SK-N-SH (cell line): Measurements from ENCODE around the gene SYT3. TPM values are rescaled to one million over a fixed set of nuclear protein-coding genes. Genes with fewer than 3 reads are reported as not detected.

Experiments
- CTCF ChIA-PET: fragments of 300-600, 350-600 bp; formaldehyde crosslinking; extraction: SDS; loops from one replicate; lab custom pipeline; 2021; lab: Yijun Ruan, JAX
- POLR2A ChIA-PET: fragments of 350-600 bp; sonication (Branson Sonifier 250); formaldehyde crosslinking; extraction: SDS; loops from one replicate; lab custom pipeline; 2020; ENCODE audit warnings: antibody characterized with exemption, inconsistent platforms; lab: Yijun Ruan, JAX
- DNase-seq: peaks from one replicate; pipeline ENCODE4 v3.0.0; 2012
- H2AFZ ChIP-seq: fragments of 200-600 bp; sonication (generic); 2 replicates; pipeline ENCODE4 v1.8.1; 2016; ENCODE audit warnings: antibody characterized with exemption, mild to moderate bottlenecking, low read depth
- H3F3A ChIP-seq: fragments of 200-600 bp; sonication (generic); replicated peaks from 2 replicates; pipeline ENCODE3; 2016; ENCODE audit warnings: antibody characterized with exemption, mild to moderate bottlenecking; ENCODE audit not compliant: insufficient read depth
- H3K27ac ChIP-seq, 2 experiments: fragments of 200-500 bp in 1 of 2; fragments of 200-600 bp in 1 of 2; sonication (Bioruptor generic) in 1 of 2; sonication (generic), shearing (Covaris generic) in 1 of 2; 2 replicates each; pipeline versions ENCODE4 v1.5.1 to v1.6.1; 2014 to 2016; ENCODE audit warnings: low read depth in 2 of 2, inconsistent platforms in 1 of 2, low read length in 1 of 2, mild to moderate bottlenecking in 1 of 2, mixed read lengths in 1 of 2
- H3K27me3 ChIP-seq: fragments of 200-600 bp; sonication (generic), shearing (Covaris generic); 2 replicates; pipeline ENCODE4 v1.6.1; 2016; ENCODE audit warnings: mixed run types; ENCODE audit not compliant: insufficient read depth
- H3K36me3 ChIP-seq, 2 experiments: fragments of 200-500 bp in 1 of 2; fragments of 200-600 bp in 1 of 2; sonication (Bioruptor generic) in 1 of 2; sonication (generic) in 1 of 2; replicated peaks in 1 of 2; 2 replicates each; pipeline versions ENCODE3 to v1.5.1; 2014 to 2016; ENCODE audit warnings: low read length in 1 of 2, mild to moderate bottlenecking in 1 of 2; ENCODE audit not compliant: insufficient read depth in 2 of 2, control insufficient read depth in 1 of 2
- H3K4me1 ChIP-seq, 2 experiments: fragments of 200-500 bp in 1 of 2; fragments of 200-600 bp in 1 of 2; sonication (Bioruptor generic) in 1 of 2; sonication (generic), shearing (Covaris generic) in 1 of 2; 2 replicates each; pipeline versions ENCODE4 v1.5.1 to v1.6.1; 2014 to 2016; ENCODE audit warnings: low read depth in 1 of 2, low read length in 1 of 2, mixed run types in 1 of 2; ENCODE audit not compliant: insufficient read depth in 2 of 2, control insufficient read depth in 1 of 2
- H3K4me2 ChIP-seq: fragments of 200-600 bp; sonication (generic), shearing (Covaris generic); 2 replicates; pipeline ENCODE4 v1.6.1; 2017; ENCODE audit warnings: mixed run types
- H3K4me3 ChIP-seq, 2 experiments: fragments of 200-500 bp in 1 of 2; fragments of 200-600 bp in 1 of 2; sonication (Bioruptor generic) in 1 of 2; sonication (generic), shearing (Covaris generic) in 1 of 2; 2 replicates each; pipeline versions ENCODE4 v1.5.1 to v1.8.1; 2014 to 2016; ENCODE audit warnings: low read depth in 2 of 2, inconsistent platforms in 1 of 2, low read length in 1 of 2, mild to moderate bottlenecking in 1 of 2, mixed read lengths in 1 of 2, moderate library complexity in 1 of 2
- H3K79me2 ChIP-seq: fragments of 200-600 bp; sonication (generic); 2 replicates; pipeline ENCODE4 v1.8.1; 2017; ENCODE audit warnings: mild to moderate bottlenecking; ENCODE audit not compliant: insufficient read depth
- H3K9ac ChIP-seq: fragments of 200-600 bp; sonication (generic); 2 replicates; pipeline ENCODE4 v1.6.1; 2017; ENCODE audit warnings: mixed run types
- H3K9me2 ChIP-seq: fragments of 200-600 bp; sonication (generic); 2 replicates; pipeline ENCODE4 v1.6.1; 2017; ENCODE audit warnings: mixed run types
- H3K9me3 ChIP-seq: fragments of 200-600 bp; sonication (generic); 2 replicates; pipeline ENCODE4 v1.6.1; 2017; ENCODE audit warnings: mixed run types, mild to moderate bottlenecking, moderate library complexity
- H4K20me1 ChIP-seq: fragments of 200-600 bp; sonication (generic); 2 replicates; pipeline ENCODE4 v1.6.1; 2017; ENCODE audit warnings: mild to moderate bottlenecking, mixed run types; ENCODE audit not compliant: insufficient read depth
- ELF1 ChIP-seq: IDR thresholded peaks from 2 replicates; pipeline ENCODE4 v1.4.0; 2012
- EP300 ChIP-seq, 2 experiments: IDR thresholded peaks; 2 replicates each; pipeline versions ENCODE4 v1.4.0 to v1.6.1; 2012; ENCODE audit warnings: borderline replicate concordance in 1 of 2, low read depth in 1 of 2, low read length in 1 of 2
- FOSL2 ChIP-seq: IDR thresholded peaks from 2 replicates; pipeline ENCODE4 v1.4.0; 2012; ENCODE audit warnings: low read depth, mild to moderate bottlenecking, moderate library complexity, borderline replicate concordance
- FOXJ3 ChIP-seq: sonication (generic); formaldehyde crosslinking; IDR thresholded peaks from 2 replicates; pipeline ENCODE4 v1.5.1; 2020; ENCODE audit warnings: mild to moderate bottlenecking, missing genetic modification reagents
- FOXM1 ChIP-seq: IDR thresholded peaks from 2 replicates; pipeline ENCODE4 v1.4.0; 2012; ENCODE audit warnings: low read depth, mild to moderate bottlenecking
- GABPA ChIP-seq: IDR thresholded peaks from 2 replicates; pipeline ENCODE4 v1.4.0; 2012; ENCODE audit warnings: low read depth, mild to moderate bottlenecking
- GATA2 ChIP-seq: sonication (generic); formaldehyde crosslinking; IDR thresholded peaks from 2 replicates; pipeline ENCODE4 v1.5.0; 2020; ENCODE audit warnings: mild to moderate bottlenecking, missing genetic modification reagents
- MEF2A ChIP-seq: IDR thresholded peaks from 2 replicates; pipeline ENCODE4 v1.4.0; 2012; ENCODE audit warnings: low read depth, borderline replicate concordance
- MXI1 ChIP-seq: IDR thresholded peaks from 2 replicates; pipeline ENCODE4 v1.6.1; 2012; ENCODE audit warnings: mild to moderate bottlenecking, low read depth, low read length, improper control_type of control experiment
- NRF1 ChIP-seq: IDR thresholded peaks from 2 replicates; pipeline ENCODE4 v1.6.1; 2012; ENCODE audit warnings: low read depth, mild to moderate bottlenecking, low read length
- PBX3 ChIP-seq: IDR thresholded peaks from 2 replicates; pipeline ENCODE4; 2012
- RAD21 ChIP-seq: IDR thresholded peaks from 2 replicates; pipeline ENCODE4 v1.6.1; 2012; ENCODE audit warnings: mild to moderate bottlenecking, low read length
- RFX5 ChIP-seq: IDR thresholded peaks from 2 replicates; pipeline ENCODE4 v1.6.1; 2012; ENCODE audit warnings: mild to moderate bottlenecking, improper control_type of control experiment, low read length
- RXRA ChIP-seq: IDR thresholded peaks from 2 replicates; pipeline ENCODE4 v1.4.0; 2012; ENCODE audit warnings: low read depth, mild to moderate bottlenecking, borderline replicate concordance
- YY1 ChIP-seq: IDR thresholded peaks from 2 replicates; pipeline ENCODE4 v1.4.0; 2012; ENCODE audit warnings: low read depth, mild to moderate bottlenecking
- ZBTB33 ChIP-seq: IDR thresholded peaks from 2 replicates; pipeline ENCODE4 v1.4.0; 2012; ENCODE audit warnings: low read depth, borderline replicate concordance
- WGBS: methylation state at CpG from one replicate; pipeline ENCODE4 v1.1.6; 2017; ENCODE audit warnings: low lambda C conversion rate; 5-methylcytosine and 5-hydroxymethylcytosine counted together
- polyA plus RNA-seq, 3 experiments: library from polyadenylated mRNA; depleted of rRNA; stranded (reverse); fragments of >200 nt; gene quantifications; 2 replicates each; pipeline ENCODE4 v1.2.3, GENCODE V29; 2012
- TF ChIP-seq, protein P1 (sequence below): IDR thresholded peaks from 2 replicates; pipeline ENCODE4 v1.4.0; 2012; ENCODE audit warnings: low read depth, borderline replicate concordance
- TF ChIP-seq, protein P2 (sequence below): fragments of 150-350 bp; IDR thresholded peaks from 2 replicates; pipeline ENCODE4 v1.6.1; 2017; ENCODE audit warnings: antibody characterized with exemption, low read length, low read depth, borderline replicate concordance
- TF ChIP-seq, protein P3 (sequence below): fragments of 150-350 bp; IDR thresholded peaks from 2 replicates; pipeline ENCODE4 v1.6.1; 2016; ENCODE audit warnings: mild to moderate bottlenecking, low read depth, low read length

The SYT3 gene
- polyA plus RNA-seq, 1 of the 3 experiments (the other 2 are of a cell fraction) = 0.94 TPM

GRCh38 chr19:50668416-50668815 is 28.7 kb upstream of the SYT3 start:
- Histone ChIP-seq H3F3A (no peaks in the 10 kb centered on the region), H3K9me3 (no peaks in the 10 kb centered on the region), H3K27ac (no peak overlapping the region), H3K9ac (no peak overlapping the region), H3K79me2 (no peaks in the 10 kb centered on the region), H2AFZ (no peak overlapping the region), H3K36me3 (no peaks in the 10 kb centered on the region), H3K4me1 (no peaks in the 10 kb centered on the region), H4K20me1 (no peaks in the 10 kb centered on the region), H3K4me3 (no peak overlapping the region), H3K27me3 (no peaks in the 10 kb centered on the region), H3K9me2 (no peaks in the 10 kb centered on the region), H3K4me2 (no peak overlapping the region)
- POLR2A ChIA-PET = no interaction called here
- 72% methylated on average over 26 of the region's 49 CpGs for WGBS
- no peak for TF ChIP-seq ELF1
- TF ChIP-seq, protein P1, sequence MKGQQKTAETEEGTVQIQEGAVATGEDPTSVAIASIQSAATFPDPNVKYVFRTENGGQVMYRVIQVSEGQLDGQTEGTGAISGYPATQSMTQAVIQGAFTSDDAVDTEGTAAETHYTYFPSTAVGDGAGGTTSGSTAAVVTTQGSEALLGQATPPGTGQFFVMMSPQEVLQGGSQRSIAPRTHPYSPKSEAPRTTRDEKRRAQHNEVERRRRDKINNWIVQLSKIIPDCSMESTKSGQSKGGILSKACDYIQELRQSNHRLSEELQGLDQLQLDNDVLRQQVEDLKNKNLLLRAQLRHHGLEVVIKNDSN = no peak
- no peak for TF ChIP-seq RXRA
- no peak for TF ChIP-seq FOXM1
- no peak for TF ChIP-seq GATA2
- TF ChIP-seq FOXJ3 = no peak
- TF ChIP-seq EP300 (IDR thresholded peaks at IDR 0.05; ENCODE audit: borderline replicate concordance in 1 of 2, low read depth in 1 of 2, low read length in 1 of 2) = no peak
- no peak for TF ChIP-seq GABPA
- no peak for TF ChIP-seq NRF1
- TF ChIP-seq, protein P2, sequence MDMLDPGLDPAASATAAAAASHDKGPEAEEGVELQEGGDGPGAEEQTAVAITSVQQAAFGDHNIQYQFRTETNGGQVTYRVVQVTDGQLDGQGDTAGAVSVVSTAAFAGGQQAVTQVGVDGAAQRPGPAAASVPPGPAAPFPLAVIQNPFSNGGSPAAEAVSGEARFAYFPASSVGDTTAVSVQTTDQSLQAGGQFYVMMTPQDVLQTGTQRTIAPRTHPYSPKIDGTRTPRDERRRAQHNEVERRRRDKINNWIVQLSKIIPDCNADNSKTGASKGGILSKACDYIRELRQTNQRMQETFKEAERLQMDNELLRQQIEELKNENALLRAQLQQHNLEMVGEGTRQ = no peak
- CTCF ChIA-PET = no interaction called here
- no peak for DNase-seq

DNA sequence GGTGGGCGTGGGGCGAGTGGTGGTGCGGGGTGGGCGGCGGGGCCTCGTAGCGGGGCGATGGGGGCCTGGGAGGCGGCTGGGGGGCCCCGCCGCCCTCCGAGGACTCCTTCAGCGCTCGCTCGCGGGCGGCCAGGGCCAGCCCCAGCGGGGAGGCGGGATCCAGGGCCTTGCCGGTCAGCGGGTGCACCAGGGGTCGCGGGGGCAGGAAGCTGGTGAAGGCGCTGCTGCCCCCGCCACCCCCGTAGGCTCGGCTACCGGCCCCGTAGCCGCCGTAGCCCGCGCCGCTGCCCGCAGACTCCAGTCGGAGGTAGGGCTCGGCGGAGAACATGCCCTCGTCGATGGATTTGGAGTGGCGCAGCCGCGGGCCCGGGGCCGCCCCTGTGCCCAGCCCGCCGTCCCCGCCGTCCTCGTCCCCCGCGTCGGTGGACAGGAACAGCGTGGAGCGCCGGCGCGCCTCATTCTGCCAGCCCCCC is 28.1 kb upstream of the SYT3 start:
- ChIA-PET POLR2A (no interaction called here), CTCF (interaction anchor here (1.0 kb wide), 1 partner anchor 116 kb away, joined by 3 read pairs; no protein-coding TSS in a partner anchor)
- no peak overlapping the region for H2AFZ ChIP-seq
- no peaks in the 10 kb centered on the region for H3K4me1 ChIP-seq
- no peaks in the 10 kb centered on the region for H3K79me2 ChIP-seq
- no peak overlapping the region for H3K9ac ChIP-seq
- H3K9me3 ChIP-seq = no peaks in the 10 kb centered on the region
- no peak overlapping the region for H3K4me2 ChIP-seq
- no peak overlapping the region for H3K27ac ChIP-seq
- no peak overlapping the region for H3K4me3 ChIP-seq
- TF ChIP-seq RFX5 (no peak), MXI1 (no peak), YY1 (no peak), ZBTB33 (no peak), RAD21 (no peak), RXRA (no peak), PBX3 (no peak), FOXM1 (no peak), FOSL2 (no peak), MEF2A (no peak)
- TF ChIP-seq, protein P1 = no peak
- TF ChIP-seq, protein P3, sequence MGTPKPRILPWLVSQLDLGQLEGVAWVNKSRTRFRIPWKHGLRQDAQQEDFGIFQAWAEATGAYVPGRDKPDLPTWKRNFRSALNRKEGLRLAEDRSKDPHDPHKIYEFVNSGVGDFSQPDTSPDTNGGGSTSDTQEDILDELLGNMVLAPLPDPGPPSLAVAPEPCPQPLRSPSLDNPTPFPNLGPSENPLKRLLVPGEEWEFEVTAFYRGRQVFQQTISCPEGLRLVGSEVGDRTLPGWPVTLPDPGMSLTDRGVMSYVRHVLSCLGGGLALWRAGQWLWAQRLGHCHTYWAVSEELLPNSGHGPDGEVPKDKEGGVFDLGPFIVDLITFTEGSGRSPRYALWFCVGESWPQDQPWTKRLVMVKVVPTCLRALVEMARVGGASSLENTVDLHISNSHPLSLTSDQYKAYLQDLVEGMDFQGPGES = no peak
- TF ChIP-seq, all 33 proteins: peak for 0
- Histone ChIP-seq H3F3A (no peaks in the 10 kb centered on the region), H3K36me3 (no peaks in the 10 kb centered on the region), H3K27me3 (no peaks in the 10 kb centered on the region), H3K9me2 (no peaks in the 10 kb centered on the region), H4K20me1 (no peaks in the 10 kb centered on the region)
- DNase-seq = no peak
- WGBS = 81% methylated on average over 26 of the region's 58 CpGs
